Stimulated activated naive B cell treated with anti-CD40 and anti-IgM and Interleukin-4, amounts not matched to agents 10 μg/mL and 1 μg/mL and 100 μg/mL, for 72 hours (primary cell): ENCODE results near the gene ASTL.

ENCODE experiments used
- ATAC-seq, 2 donors: fragments of 150-1000 bp; cut with Tn5 transposase; replicated peaks; 2 replicates each; pipeline ENCODE4 v1.10.0; 2021; ENCODE audit warnings: moderate library complexity in 1 of 2
- DNase-seq: peaks from one replicate; pipeline ENCODE4 v3.0.0; 2021
- H3K27ac Mint-ChIP-seq: one replicate; pipeline ENCODE4 v1.8.0; 2022; ENCODE audit warnings: mild to moderate bottlenecking, mixed read lengths
- H3K27me3 Mint-ChIP-seq, 2 donors: one replicate each; pipeline ENCODE4 v1.8.0; 2022; ENCODE audit warnings: mixed read lengths in 2 of 2
- H3K36me3 Mint-ChIP-seq, 2 donors: one replicate each; pipeline ENCODE4 v1.8.0; 2022; ENCODE audit warnings: mixed read lengths in 2 of 2, mild to moderate bottlenecking in 1 of 2
- H3K4me1 Mint-ChIP-seq, 2 donors: one replicate each; pipeline ENCODE4 v1.8.0; 2022; ENCODE audit warnings: mixed read lengths in 2 of 2, mild to moderate bottlenecking in 1 of 2
- H3K4me3 Mint-ChIP-seq, 2 donors: one replicate each; pipeline ENCODE4 v1.8.0; 2022; ENCODE audit warnings: mild to moderate bottlenecking in 2 of 2, mixed read lengths in 2 of 2, moderate library complexity in 1 of 2
- H3K9me3 Mint-ChIP-seq, 2 donors: one replicate each; pipeline ENCODE4 v1.8.0; 2022; ENCODE audit warnings: mixed read lengths in 2 of 2, mild to moderate bottlenecking in 1 of 2

Gene ASTL

GRCh38 chr2:96111823-96112500 lies 26.3 kb downstream of the ASTL start:
- no peak overlapping the region for H3K4me3 Mint-ChIP-seq
- H3K27ac Mint-ChIP-seq = no peak overlapping the region
- ATAC-seq (no peak), DNase-seq (no peak)
- H3K9me3 Mint-ChIP-seq = peaks cover 3% of the 10 kb centered on the region in 2 donors
- peaks cover 13 to 19% of the 10 kb centered on the region in 2 donors for H3K27me3 Mint-ChIP-seq
- H3K4me1 Mint-ChIP-seq = peaks cover 3 to 17% of the 10 kb centered on the region in 2 donors
- H3K36me3 Mint-ChIP-seq = peaks cover 3 to 4% of the 10 kb centered on the region in 2 donors

- ATAC-seq (no peak), DNase-seq (no peak)
- Mint-ChIP-seq H3K4me1 (peaks cover 3 to 15% of the 10 kb centered on the region in 2 donors), H3K9me3 (peaks cover 3% of the 10 kb centered on the region in 2 donors), H3K27me3 (peaks cover 12 to 19% of the 10 kb centered on the region in 2 donors), H3K36me3 (peaks cover 3 to 4% of the 10 kb centered on the region in 2 donors), H3K4me3 (no peak overlapping the region), H3K27ac (no peak overlapping the region)
These were observed 27.1 kb downstream of the ASTL start for GRCh38 chr2:96111257-96111640.

- ATAC-seq = no peak
- no peak for DNase-seq
- Mint-ChIP-seq H3K36me3 (peaks cover 3% of the 10 kb centered on the region in 2 donors), H3K27ac (no peak overlapping the region), H3K4me3 (no peak overlapping the region), H3K4me1 (peaks cover 2 to 10% of the 10 kb centered on the region in 2 donors), H3K27me3 (peaks cover 7 to 18% of the 10 kb centered on the region in 2 donors), H3K9me3 (peaks cover 2 to 5% of the 10 kb centered on the region in 2 donors)
These were observed 27.6 kb downstream of the ASTL start for GRCh38 chr2:96110621-96111256.

GRCh38 chr2:96109931-96110511 lies 28.3 kb downstream of the ASTL start:
- H3K9me3 Mint-ChIP-seq = peaks cover 6 to 10% of the 10 kb centered on the region in 2 donors
- peaks cover 0 to 12% of the 10 kb centered on the region in 2 donors for H3K27me3 Mint-ChIP-seq
- no peak for ATAC-seq
- no peak overlapping the region for H3K27ac Mint-ChIP-seq
- peaks cover 7% of the 10 kb centered on the region in 2 donors for H3K36me3 Mint-ChIP-seq
- H3K4me1 Mint-ChIP-seq = peaks cover 0 to 6% of the 10 kb centered on the region in 2 donors
- no peak overlapping the region for H3K4me3 Mint-ChIP-seq
- DNase-seq = no peak

- Mint-ChIP-seq H3K27me3 (peaks cover 0 to 12% of the 10 kb centered on the region in 2 donors), H3K4me1 (peaks cover 0 to 6% of the 10 kb centered on the region in 2 donors), H3K36me3 (peaks cover 8 to 9% of the 10 kb centered on the region in 2 donors), H3K9me3 (peaks cover 11 to 13% of the 10 kb centered on the region in 2 donors), H3K27ac (no peak overlapping the region), H3K4me3 (no peak overlapping the region)
- no peak for DNase-seq
- ATAC-seq = no peak
These were observed 29.0 kb downstream of the ASTL start for GRCh38 chr2:96109361-96109680.

- ATAC-seq = no peak
These were observed 29.6 kb downstream of the ASTL start for GRCh38 chr2:96108541-96109360.

GRCh38 chr2:96108151-96108540 lies 30.2 kb downstream of the ASTL start:
- H3K9me3 Mint-ChIP-seq = peaks cover 11 to 13% of the 10 kb centered on the region in 2 donors
- peaks cover 1 to 12% of the 10 kb centered on the region in 2 donors for H3K4me1 Mint-ChIP-seq
- peaks cover 0 to 12% of the 10 kb centered on the region in 2 donors for H3K27me3 Mint-ChIP-seq
- no peak overlapping the region for H3K4me3 Mint-ChIP-seq
- ATAC-seq (no peak), DNase-seq (no peak)
- peaks cover 8 to 9% of the 10 kb centered on the region in 2 donors for H3K36me3 Mint-ChIP-seq
- no peak overlapping the region for H3K27ac Mint-ChIP-seq

More at GRCh38 chr2:96108541-96109360, 29.6 kb downstream of the ASTL start:
- H3K27ac Mint-ChIP-seq = no peak overlapping the region
- H3K4me1 Mint-ChIP-seq = peaks cover 1 to 7% of the 10 kb centered on the region in 2 donors
- H3K36me3 Mint-ChIP-seq = peaks cover 8 to 9% of the 10 kb centered on the region in 2 donors
- H3K4me3 Mint-ChIP-seq = no peak overlapping the region
- DNase-seq = no peak
- H3K27me3 Mint-ChIP-seq = peaks cover 0 to 12% of the 10 kb centered on the region in 2 donors
- peaks cover 11 to 13% of the 10 kb centered on the region in 2 donors for H3K9me3 Mint-ChIP-seq

- peaks cover 11 to 13% of the 10 kb centered on the region in 2 donors for H3K9me3 Mint-ChIP-seq
- peaks cover 1 to 12% of the 10 kb centered on the region in 2 donors for H3K4me1 Mint-ChIP-seq
- no peak overlapping the region for H3K4me3 Mint-ChIP-seq
- H3K27me3 Mint-ChIP-seq = peaks cover 0 to 12% of the 10 kb centered on the region in 2 donors
- no peak for ATAC-seq
- no peak for DNase-seq
- H3K36me3 Mint-ChIP-seq = peaks cover 8 to 9% of the 10 kb centered on the region in 2 donors
- no peak overlapping the region for H3K27ac Mint-ChIP-seq
These were observed 30.6 kb downstream of the ASTL start for GRCh38 chr2:96107708-96108065.

GRCh38 chr2:96106991-96107707 lies 31.2 kb downstream of the ASTL start:
- H3K27me3 Mint-ChIP-seq = peaks cover 0 to 12% of the 10 kb centered on the region in 2 donors
- no peak overlapping the region for H3K27ac Mint-ChIP-seq
- H3K4me1 Mint-ChIP-seq = peaks cover 1 to 12% of the 10 kb centered on the region in 2 donors
- peaks cover 11 to 13% of the 10 kb centered on the region in 2 donors for H3K9me3 Mint-ChIP-seq
- H3K4me3 Mint-ChIP-seq = no peak overlapping the region
- H3K36me3 Mint-ChIP-seq = peaks cover 8 to 9% of the 10 kb centered on the region in 2 donors
- DNase-seq = no peak
- ATAC-seq = no peak

GRCh38 chr2:96105994-96106715 lies 32.1 kb downstream of the ASTL start:
- Mint-ChIP-seq H3K4me3 (no peak overlapping the region), H3K36me3 (peaks cover 8 to 9% of the 10 kb centered on the region in 2 donors), H3K27ac (no peak overlapping the region), H3K4me1 (peaks cover 1 to 12% of the 10 kb centered on the region in 2 donors), H3K27me3 (peaks cover 0 to 12% of the 10 kb centered on the region in 2 donors), H3K9me3 (peaks cover 11 to 13% of the 10 kb centered on the region in 2 donors)
- ATAC-seq = no peak
- no peak for DNase-seq

- H3K27ac Mint-ChIP-seq = no peak overlapping the region
These were observed 33.0 kb downstream of the ASTL start for GRCh38 chr2:96105152-96105915.

GRCh38 chr2:96104487-96104861 lies 33.8 kb downstream of the ASTL start:
- no peak for DNase-seq
- no peak for ATAC-seq
- no peak overlapping the region for H3K4me3 Mint-ChIP-seq
- H3K27ac Mint-ChIP-seq = no peak overlapping the region
- H3K4me1 Mint-ChIP-seq = peaks cover 1 to 12% of the 10 kb centered on the region in 2 donors
- peaks cover 0 to 12% of the 10 kb centered on the region in 2 donors for H3K27me3 Mint-ChIP-seq
- H3K36me3 Mint-ChIP-seq = peaks cover 8 to 9% of the 10 kb centered on the region in 2 donors
- peaks cover 11 to 13% of the 10 kb centered on the region in 2 donors for H3K9me3 Mint-ChIP-seq

More at GRCh38 chr2:96105152-96105915, 33.0 kb downstream of the ASTL start:
- H3K9me3 Mint-ChIP-seq = peaks cover 11 to 13% of the 10 kb centered on the region in 2 donors
- no peak for ATAC-seq
- H3K4me1 Mint-ChIP-seq = peaks cover 1 to 12% of the 10 kb centered on the region in 2 donors
- no peak for DNase-seq
- H3K4me3 Mint-ChIP-seq = no peak overlapping the region
- H3K36me3 Mint-ChIP-seq = peaks cover 8 to 9% of the 10 kb centered on the region in 2 donors
- peaks cover 0 to 12% of the 10 kb centered on the region in 2 donors for H3K27me3 Mint-ChIP-seq
